SKM-1 treated with dmso at 0.1 percent for 144 hours (cell line): ENCODE measurements around the gene ANKRD31.
"Not testable (repeated sequence)": the region's sequence is repeated elsewhere in the genome, so short reads cannot be mapped to it uniquely, and the experiment has no call there.

Experiments
- DNase-seq: peaks from one replicate; lab custom pipeline; 2025; ENCODE audit not compliant: unreplicated experiment; lab: John Stamatoyannopoulos, UW

The ANKRD31 gene, protein sequence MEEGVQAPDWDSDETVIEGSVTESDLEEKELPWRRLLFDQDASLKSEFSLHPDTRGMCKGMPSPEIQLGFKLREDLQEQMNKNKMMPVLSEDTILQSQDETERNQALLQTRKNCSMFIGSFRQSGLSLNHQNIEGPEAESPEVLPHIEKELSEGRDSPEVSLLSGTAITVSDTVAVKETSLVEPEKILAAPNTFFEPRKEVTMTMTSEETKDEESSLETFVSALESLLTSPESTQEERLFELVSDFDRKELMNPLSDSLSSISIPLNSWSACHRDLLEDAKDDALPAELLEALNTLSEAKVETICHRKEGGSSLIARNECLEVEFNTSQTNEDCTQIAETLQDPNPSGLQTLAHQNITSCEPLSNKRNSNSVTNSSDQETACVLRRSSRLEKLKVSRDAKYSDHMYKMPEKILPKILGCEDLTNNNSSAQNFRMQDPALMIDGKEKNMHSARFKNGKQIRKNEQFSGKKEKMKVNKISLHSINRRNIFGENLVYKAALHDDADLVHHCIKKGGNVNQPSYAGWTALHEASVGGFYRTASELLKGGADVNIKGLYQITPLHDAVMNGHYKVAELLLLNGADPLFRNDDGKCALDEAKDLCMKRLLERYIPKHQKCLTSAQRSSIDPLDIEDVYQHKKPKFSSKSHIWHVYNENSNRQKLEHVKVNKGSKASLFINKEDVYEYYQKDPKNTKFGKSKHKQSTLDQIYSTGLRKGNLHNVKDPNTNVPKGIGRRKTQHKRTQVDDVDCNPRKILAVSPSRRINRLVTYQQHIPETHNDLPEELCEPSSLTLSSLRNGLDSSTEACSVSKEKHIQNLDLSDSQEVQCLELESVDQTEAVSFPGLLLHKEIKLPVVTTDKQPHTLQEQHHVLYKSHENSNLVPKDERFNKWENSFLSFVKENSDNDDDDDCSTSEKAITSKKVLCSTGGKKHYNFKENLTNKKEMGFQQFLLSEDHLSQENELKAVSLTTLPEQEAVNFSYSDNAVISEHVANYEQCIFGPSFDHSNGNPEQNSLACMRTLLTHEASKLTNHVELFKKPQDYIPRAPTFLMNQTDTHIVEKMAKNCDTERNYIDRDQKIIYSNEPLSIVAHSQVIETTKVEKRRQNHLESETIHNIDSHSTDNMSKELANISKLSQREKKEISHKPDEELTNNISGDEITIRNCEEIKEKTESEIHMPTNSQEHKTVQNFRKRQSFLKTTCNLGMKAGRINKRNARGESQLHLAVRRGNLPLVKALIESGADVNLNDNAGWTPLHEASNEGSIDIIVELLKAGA (N-terminal part only)

DNA sequence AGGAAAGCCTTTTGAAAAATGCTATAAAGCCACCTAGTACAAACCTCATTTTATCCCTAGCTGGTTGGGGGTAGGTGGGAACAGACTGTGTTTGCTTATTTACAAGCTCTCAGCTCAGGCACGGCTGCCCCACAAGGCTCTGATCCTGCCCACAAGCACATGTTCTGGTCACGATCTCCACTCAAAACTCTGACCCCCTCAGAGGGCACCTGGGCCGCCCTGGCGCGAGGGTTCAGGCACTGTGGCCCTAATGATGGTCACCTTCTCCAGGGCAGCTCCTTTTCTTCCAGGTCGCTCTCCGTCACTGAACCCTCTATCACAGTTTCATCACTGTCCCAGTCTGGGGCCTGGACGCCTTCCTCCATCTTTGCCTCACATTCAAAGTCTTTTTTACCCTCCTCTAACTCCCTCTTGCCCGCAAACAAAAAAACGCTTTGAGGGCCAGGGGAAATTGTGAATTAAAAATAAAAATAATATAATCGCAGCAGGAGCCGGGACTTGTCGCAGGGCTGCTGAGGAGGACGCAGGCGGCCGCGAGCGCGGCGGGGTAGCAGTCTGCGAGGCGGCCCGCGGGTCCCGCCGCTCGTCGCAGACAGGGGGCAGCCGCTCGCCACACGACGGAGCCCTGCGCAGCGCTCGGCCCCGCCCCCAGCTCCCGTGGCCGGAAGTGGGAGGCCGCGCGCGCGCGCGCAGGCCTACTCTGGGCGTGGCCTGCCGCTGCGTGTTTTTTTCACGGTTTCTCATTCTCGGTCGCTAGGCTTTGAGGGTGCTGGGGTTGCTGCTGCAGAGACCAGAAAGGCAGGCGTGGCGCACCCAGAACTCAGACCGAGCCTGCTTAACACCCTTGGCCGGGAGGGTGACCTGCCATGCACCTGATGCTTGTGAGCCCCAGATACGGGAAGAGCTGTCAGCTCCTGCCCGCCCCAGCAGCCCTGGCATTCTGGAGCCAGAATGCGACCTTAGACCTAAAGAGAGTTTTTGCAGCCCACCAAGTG lies at the start of gene ANKRD31:
Gene ANKRD31 (minus strand): TSS at position 557 of the 995 bp plus-strand sequence. CDS start 192 bp downstream, at position 365.
- DNase-seq: peak; percentile 72

- DNase-seq: no peak
Measured at GRCh38 chr5:75286211-75286773, 49.6 kb upstream of the ANKRD31 start.

DNA sequence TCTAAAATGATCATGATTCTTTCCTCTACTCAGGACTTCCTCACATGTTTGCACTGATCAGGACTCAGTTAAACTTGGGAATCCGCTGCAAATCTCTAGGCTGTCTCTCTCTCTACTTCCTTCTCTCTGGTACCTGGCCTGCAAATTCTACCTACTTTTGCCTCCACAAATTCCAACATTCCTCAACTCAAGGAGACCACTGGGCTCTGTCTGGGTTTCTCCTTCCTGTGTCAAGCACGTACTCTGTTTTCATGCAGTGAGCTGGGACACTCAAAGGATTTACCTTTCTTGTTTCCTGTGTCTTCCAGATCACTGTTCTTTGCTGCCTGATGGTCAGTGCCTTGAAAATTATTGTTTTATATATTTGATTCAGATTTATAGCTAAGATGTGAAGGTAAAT lies 45.9 kb upstream of the ANKRD31 start:
- no peak for DNase-seq

- no peak for DNase-seq
Measured at GRCh38 chr5:75281716-75282465, 45.2 kb upstream of the ANKRD31 start.

- DNase-seq: no peak
Measured at GRCh38 chr5:75279321-75279720, 42.6 kb upstream of the ANKRD31 start.

DNA sequence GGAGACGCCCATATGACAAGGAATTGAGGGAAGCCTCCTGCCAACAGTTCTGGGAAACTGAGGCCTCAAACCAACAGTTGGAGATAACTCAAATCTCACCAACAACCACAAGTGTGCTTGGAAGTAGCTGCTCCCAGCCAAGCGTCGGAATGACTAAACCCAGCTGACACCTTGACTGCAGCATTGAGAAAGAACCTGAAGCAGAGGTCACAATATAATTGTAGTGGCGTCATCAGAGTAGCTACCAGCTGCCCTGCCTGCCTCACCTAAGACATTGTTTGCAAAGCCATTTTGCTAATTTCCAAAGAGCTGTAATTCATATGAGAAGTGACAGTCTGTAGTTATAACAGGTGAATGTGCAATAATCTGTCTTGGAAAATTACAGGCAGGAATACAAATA lies 40.8 kb upstream of the ANKRD31 start:
- DNase-seq: no peak

DNA sequence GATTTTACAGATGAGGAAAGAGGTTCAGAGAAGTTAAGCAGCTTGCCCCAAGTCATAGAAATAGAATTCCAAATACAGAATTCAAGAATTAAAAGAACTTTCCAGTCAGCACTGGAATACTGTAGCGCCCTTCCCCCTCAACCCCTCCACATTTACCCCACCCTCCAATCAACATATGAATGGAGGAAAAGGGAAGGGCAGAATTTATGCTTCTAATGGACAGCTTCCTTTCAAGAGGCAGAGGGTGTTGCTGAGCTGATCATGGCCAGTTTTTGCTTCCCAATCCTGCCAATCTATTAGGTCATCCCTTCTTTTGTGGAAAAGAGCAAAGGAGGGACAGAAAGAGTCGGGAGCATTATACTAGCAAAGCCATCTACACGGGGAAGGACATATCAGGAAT lies 39.1 kb upstream of the ANKRD31 start:
- DNase-seq: no peak

DNA sequence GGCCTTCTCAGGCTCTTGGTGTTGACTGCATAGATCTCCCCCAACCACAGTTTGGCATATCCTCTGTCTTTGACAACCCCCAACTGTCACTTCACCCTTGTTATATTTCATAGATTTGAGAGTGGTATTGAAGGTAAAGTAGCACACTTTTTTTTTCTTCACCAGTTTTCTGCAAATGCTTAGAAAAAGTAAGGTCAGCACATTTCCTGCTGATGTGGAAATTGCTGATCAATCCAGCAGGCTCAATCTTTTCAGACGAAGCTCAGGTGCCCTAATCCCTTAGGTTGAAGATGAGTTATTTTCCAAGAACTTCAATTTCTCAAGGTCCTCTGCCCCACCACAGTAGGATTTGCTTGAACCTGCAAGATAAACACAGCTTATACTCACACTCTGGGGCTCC lies 38.5 kb upstream of the ANKRD31 start:
- no peak for DNase-seq

GRCh38 chr5:75274486-75274885 lies 37.8 kb upstream of the ANKRD31 start:
- DNase-seq: no peak

GRCh38 chr5:75270605-75271004 lies 33.9 kb upstream of the ANKRD31 start:
- DNase-seq: not testable (repeated sequence)

DNA sequence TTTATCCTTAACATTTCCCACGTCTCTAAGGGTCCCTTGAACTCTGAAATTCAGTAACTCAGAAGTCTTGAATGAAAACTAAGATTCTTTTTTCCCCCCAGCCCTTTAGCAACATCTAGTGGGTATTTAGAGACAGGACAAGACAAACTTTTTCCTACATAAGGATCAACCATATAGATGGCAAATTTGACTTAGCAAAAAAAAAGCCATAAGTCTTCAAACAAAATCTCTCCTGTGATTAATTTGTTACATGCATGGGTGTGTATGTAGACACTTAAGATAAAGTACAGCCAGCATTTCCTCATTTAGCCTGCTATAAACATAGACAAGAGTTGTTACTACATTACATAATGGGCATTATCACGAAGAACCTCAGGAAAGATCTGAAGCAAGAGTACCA lies 29.1 kb upstream of the ANKRD31 start:
- DNase-seq: peak; percentile 2

- no peak for DNase-seq
Measured at GRCh38 chr5:75262271-75262670, 25.6 kb upstream of the ANKRD31 start.

DNA sequence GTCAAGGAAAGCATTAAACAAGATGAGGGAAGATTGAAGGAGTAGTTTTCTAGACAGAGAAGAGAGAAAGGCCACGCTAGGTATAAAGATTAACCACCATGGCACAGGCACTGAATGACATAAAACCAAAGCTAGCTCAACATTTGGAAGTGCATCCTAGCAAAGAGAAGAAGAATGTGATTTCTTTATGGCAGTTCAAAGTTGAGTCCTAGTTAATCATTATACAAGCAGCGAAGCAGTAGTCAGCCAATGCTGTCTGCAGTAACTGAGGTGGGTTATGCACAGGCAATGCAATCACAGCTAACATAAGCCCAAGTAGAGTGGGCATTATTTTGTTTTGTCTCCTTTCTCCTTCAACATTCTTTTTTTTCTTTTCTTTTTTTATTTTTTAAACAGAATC lies 24.0 kb upstream of the ANKRD31 start:
- no peak for DNase-seq

DNA sequence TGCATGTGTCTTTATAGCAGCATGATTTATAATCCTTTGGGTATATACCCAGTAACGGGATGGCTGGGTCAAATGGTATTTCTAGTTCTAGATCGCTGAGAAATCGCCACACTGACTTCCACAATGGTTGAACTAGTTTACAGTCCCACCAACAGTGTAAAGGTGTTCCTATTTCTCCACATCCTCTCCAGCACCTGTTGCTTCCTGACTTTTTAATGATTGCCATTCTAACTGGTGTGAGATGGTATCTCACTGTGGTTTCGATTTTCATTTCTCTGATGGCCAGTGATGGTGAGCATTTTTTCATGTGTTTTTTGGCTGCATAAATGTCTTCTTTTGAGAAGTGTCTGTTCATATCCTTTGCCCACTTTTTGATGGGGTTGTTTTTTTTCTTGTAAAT lies 13.8 kb upstream of the ANKRD31 start:
- DNase-seq: not testable (repeated sequence)

- no peak for DNase-seq
Measured at GRCh38 chr5:75245023-75245422, 8.3 kb upstream of the ANKRD31 start.

DNA sequence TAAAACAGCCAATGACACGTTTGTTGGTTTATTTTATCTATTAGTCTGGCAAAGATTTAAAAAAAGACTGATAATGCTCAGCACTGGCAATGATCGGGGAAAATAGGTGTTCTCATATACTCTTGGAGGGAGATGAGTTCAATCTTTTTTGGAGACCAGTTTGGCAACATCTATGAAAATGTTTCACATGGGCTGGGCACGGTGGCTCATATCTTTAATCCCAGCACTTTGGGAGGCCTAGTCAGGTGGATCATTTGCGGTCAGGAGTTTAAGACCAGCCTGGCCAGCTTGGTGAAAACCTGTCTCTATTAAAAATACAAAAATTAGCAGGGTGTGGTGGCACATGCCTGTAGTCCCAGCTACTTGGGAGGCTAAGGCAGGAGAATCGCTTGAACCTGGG lies 6.8 kb upstream of the ANKRD31 start:
- DNase-seq: no peak

- DNase-seq: no peak
Measured at GRCh38 chr5:75243100-75243499, 6.4 kb upstream of the ANKRD31 start.

DNA sequence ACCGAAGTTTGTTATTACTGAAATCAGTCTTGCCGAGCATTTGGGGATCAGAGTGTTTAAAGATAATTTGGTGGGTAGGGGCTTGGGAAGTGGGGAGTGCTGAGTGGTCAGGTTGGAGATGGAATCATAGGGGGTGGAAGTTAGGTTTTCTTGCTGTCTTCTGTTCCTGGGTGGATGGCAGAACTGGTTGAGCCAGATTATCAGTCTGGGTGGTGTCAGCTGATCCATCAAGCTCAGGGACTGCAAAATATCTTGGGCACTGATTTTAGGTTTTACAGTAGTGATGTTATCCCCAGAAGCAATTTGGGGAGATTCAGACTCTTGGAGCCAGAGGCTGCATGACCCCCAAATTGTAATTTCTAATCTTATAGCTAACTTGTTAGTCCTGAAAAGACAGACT lies 5.4 kb upstream of the ANKRD31 start:
- no peak for DNase-seq

DNA sequence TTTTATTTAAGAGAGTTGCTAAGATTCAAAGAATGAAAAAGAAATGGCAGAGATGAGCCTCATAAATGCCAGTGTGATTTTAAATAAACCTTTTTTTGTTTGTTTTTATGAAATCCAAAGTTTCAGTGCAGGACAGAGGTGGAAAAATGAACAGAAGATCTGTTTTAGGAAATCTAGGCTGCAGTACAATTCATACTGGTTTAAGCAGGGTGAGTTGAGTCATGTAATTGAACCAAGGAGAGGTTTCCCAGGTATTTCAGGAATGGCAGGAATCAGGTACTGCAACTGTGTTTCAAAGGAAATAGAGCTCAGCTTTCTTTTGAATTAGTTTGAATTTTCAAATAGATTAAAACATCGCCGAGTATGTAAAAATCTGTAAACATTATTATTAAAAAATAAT lies 3.0 kb upstream of the ANKRD31 start:
- no peak for DNase-seq
